ENCODE results near the gene NCS1. TPM values are rescaled to one million over a fixed set of nuclear protein-coding genes. Genes with fewer than 3 reads are reported as not detected.

Gene NCS1
- polyA plus RNA-seq, 3 donors: not detected

DNA sequence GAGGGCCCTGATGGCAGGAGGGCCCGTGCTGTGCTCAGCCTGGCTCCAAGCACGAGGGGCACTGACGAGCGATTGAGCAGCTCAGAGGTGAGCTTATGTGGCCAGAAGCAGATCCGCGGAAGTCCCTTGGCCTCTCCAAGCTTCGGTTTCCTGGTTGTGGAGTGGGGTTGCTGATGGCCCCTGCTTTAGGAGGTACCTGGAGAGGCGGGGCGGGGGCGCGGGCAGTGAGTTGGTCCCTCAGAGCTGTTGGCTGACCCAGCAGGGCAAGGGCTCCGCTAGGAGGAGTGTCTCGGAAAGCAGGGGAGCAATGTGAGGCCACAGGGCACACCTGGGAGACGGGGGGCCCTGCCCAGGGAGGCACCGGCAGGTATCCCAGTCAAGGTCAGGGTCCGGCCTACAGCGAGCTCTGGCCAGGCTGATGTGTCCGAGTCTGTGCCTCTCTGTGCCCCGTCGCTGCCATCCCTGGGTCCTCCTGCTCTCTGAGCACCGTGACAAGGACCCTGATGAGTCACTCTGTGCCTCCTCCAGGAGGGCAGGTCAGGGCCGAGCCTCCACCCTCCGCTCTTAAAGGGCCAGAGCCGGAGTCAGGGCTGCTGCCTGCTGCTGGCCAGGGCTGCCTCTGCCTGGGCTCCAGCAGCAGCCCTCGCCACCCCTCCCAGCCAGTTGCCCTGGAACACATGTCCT lies 14.8 kb downstream of the NCS1 start:
- 85% methylated on average over 19 of the region's 25 CpGs for whole genome bisulfite sequencing (ENCODE audit: insufficient coverage)

GRCh38 chr9:130187523-130187846 lies 15.3 kb downstream of the NCS1 start:
- H3K9ac ChIP-seq (ENCODE audit: insufficient read depth, low read length, poor library complexity, severe bottlenecking): no peak overlapping the region

More for the DNA sequence above, 14.8 kb downstream of the NCS1 start:
- intact Hi-C loops (cut with micrococcal nuclease): no loop called here
- no peaks in the 10 kb centered on the region for H4K20me1 ChIP-seq (ENCODE audit: insufficient read depth, low read length)
- no peak overlapping the region for H3K27ac ChIP-seq (ENCODE audit: low read depth in 1 of 2, low read length in 2 of 2)
- H3K9me3 ChIP-seq (replicated peaks in 1 of 2; ENCODE audit: control insufficient read depth in 1 of 2, insufficient read depth in 1 of 2, low read length in 2 of 2): no peaks in the 10 kb centered on the region
- Mint-ChIP-seq H3K27ac (peak overlapping the region in 1 of 7 donors; percentile 2), H3K27me3 (ENCODE audit: low read depth in 3 of 3) (peaks cover 3 to 4% (median 4%) of the 10 kb centered on the region in 3 donors), H3K4me1 (peaks cover 3% of the 10 kb centered on the region), H3K4me3 (no peak overlapping the region), H3K36me3 (no peaks in the 10 kb centered on the region), H3K9me3 (no peaks in the 10 kb centered on the region)
- no peak overlapping the region for H3K9ac ChIP-seq (ENCODE audit: insufficient read depth, low read length, poor library complexity, severe bottlenecking)
- H3K36me3 ChIP-seq (replicated peaks in 1 of 2; ENCODE audit: control insufficient read depth in 1 of 2, insufficient read depth in 2 of 2, low read length in 2 of 2): no peaks in the 10 kb centered on the region
- no peaks in the 10 kb centered on the region for H3K4me1 ChIP-seq (ENCODE audit: control insufficient read depth in 1 of 2, insufficient read depth in 2 of 2, low read length in 2 of 2)
- no peaks in the 10 kb centered on the region for H3K79me2 ChIP-seq (ENCODE audit: insufficient read depth, low read length)
- H2AFZ ChIP-seq (ENCODE audit: insufficient read depth, low read depth, low read length, poor library complexity, severe bottlenecking): no peak overlapping the region
- no peak for DNase-seq
- TF ChIP-seq, protein P1, sequence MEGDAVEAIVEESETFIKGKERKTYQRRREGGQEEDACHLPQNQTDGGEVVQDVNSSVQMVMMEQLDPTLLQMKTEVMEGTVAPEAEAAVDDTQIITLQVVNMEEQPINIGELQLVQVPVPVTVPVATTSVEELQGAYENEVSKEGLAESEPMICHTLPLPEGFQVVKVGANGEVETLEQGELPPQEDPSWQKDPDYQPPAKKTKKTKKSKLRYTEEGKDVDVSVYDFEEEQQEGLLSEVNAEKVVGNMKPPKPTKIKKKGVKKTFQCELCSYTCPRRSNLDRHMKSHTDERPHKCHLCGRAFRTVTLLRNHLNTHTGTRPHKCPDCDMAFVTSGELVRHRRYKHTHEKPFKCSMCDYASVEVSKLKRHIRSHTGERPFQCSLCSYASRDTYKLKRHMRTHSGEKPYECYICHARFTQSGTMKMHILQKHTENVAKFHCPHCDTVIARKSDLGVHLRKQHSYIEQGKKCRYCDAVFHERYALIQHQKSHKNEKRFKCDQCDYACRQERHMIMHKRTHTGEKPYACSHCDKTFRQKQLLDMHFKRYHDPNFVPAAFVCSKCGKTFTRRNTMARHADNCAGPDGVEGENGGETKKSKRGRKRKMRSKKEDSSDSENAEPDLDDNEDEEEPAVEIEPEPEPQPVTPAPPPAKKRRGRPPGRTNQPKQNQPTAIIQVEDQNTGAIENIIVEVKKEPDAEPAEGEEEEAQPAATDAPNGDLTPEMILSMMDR (IDR thresholded peaks at IDR 0.05): no peak
- no peaks in the 10 kb centered on the region for H3K27me3 ChIP-seq (ENCODE audit: control insufficient read depth in 2 of 2, insufficient read depth in 2 of 2, low read length in 2 of 2)
- H3K4me2 ChIP-seq (replicated peaks; ENCODE audit: extremely low read depth, low read length, poor library complexity, severe bottlenecking): no peak overlapping the region
- no peak overlapping the region for H3K4me3 ChIP-seq (replicated peaks in 1 of 3; ENCODE audit: low read depth in 2 of 3, low read length in 3 of 3)

More at GRCh38 chr9:130187523-130187846, 15.3 kb downstream of the NCS1 start:
- peaks cover 3% of the 10 kb centered on the region for H3K4me1 Mint-ChIP-seq
- H3K36me3 ChIP-seq (replicated peaks in 1 of 2; ENCODE audit: control insufficient read depth in 1 of 2, insufficient read depth in 2 of 2, low read length in 2 of 2): no peaks in the 10 kb centered on the region
- DNase-seq: no peak
- intact Hi-C loops (cut with micrococcal nuclease): no loop called here
- no peaks in the 10 kb centered on the region for H3K9me3 ChIP-seq (replicated peaks in 1 of 2; ENCODE audit: control insufficient read depth in 1 of 2, insufficient read depth in 1 of 2, low read length in 2 of 2)
- peaks cover 3 to 4% (median 4%) of the 10 kb centered on the region in 3 donors for H3K27me3 Mint-ChIP-seq (ENCODE audit: low read depth in 3 of 3)
- H3K36me3 Mint-ChIP-seq: no peaks in the 10 kb centered on the region
- no peaks in the 10 kb centered on the region for H3K4me1 ChIP-seq (ENCODE audit: control insufficient read depth in 1 of 2, insufficient read depth in 2 of 2, low read length in 2 of 2)
- H3K4me3 Mint-ChIP-seq: no peak overlapping the region
- H3K27ac ChIP-seq (ENCODE audit: low read depth in 1 of 2, low read length in 2 of 2): no peak overlapping the region
- H3K4me3 ChIP-seq (replicated peaks in 1 of 3; ENCODE audit: low read depth in 2 of 3, low read length in 3 of 3): no peak overlapping the region
- H3K27ac Mint-ChIP-seq: no peak overlapping the region
- no peaks in the 10 kb centered on the region for H3K9me3 Mint-ChIP-seq
- H2AFZ ChIP-seq (ENCODE audit: insufficient read depth, low read depth, low read length, poor library complexity, severe bottlenecking): no peak overlapping the region
- WGBS (ENCODE audit: insufficient coverage): 84% methylated on average over 9 of the region's 9 CpGs
- H3K4me2 ChIP-seq (replicated peaks; ENCODE audit: extremely low read depth, low read length, poor library complexity, severe bottlenecking): no peak overlapping the region
- H3K79me2 ChIP-seq (ENCODE audit: insufficient read depth, low read length): no peaks in the 10 kb centered on the region
- H4K20me1 ChIP-seq (ENCODE audit: insufficient read depth, low read length): no peaks in the 10 kb centered on the region
- H3K27me3 ChIP-seq (ENCODE audit: control insufficient read depth in 2 of 2, insufficient read depth in 2 of 2, low read length in 2 of 2): no peaks in the 10 kb centered on the region
- TF ChIP-seq, protein P1 (IDR thresholded peaks at IDR 0.05): no peak
